K562 (cell line): ENCODE measurements around the gene CD2. TPM values are rescaled to one million over a fixed set of nuclear protein-coding genes. Genes with fewer than 3 reads are reported as not detected.

Source experiments
- ARID4B ChIP-seq: sonication (generic); formaldehyde crosslinking; IDR thresholded peaks from 2 replicates; pipeline ENCODE4 v1.8.0; 2022; ENCODE audit warnings: mild to moderate bottlenecking, missing genetic modification reagents
- BRD9 ChIP-seq: fragments of 450-650 bp; IDR thresholded peaks from 2 replicates; pipeline ENCODE4 v1.6.1; 2018; ENCODE audit warnings: low read depth; ENCODE audit not compliant: partially characterized antibody
- CREB1 ChIP-seq, 2 experiments: sonication (generic) in 1 of 2; formaldehyde crosslinking in 1 of 2; IDR thresholded peaks; 2 replicates each; pipeline versions ENCODE4 v1.6.1 to v1.8.0; 2012 to 2022; ENCODE audit warnings: inconsistent platforms in 1 of 2, mild to moderate bottlenecking in 1 of 2, missing genetic modification reagents in 1 of 2, moderate library complexity in 1 of 2
- KLF16 ChIP-seq: IDR thresholded peaks from 2 replicates; pipeline ENCODE4 v1.6.1; 2016; ENCODE audit warnings: antibody characterized with exemption
- NR2C2 ChIP-seq, 2 experiments: fragments of 200-800 bp in 1 of 2; sonication (Bioruptor generic) in 1 of 2; sonication (generic) in 1 of 2; formaldehyde crosslinking in 1 of 2; IDR thresholded peaks; 2 replicates each; pipeline versions ENCODE4 v1.6.1 to v1.8.0; 2016 to 2022; ENCODE audit warnings: mild to moderate bottlenecking in 1 of 2, missing compliant biosample characterization in 1 of 2, missing genetic modification characterization in 1 of 2, missing genetic modification reagents in 1 of 2
- RCOR1 ChIP-seq, 2 experiments: IDR thresholded peaks; 2 replicates each; pipeline ENCODE4 v1.6.1; 2012; ENCODE audit warnings: low read depth in 2 of 2, low read length in 2 of 2, borderline replicate concordance in 1 of 2, improper control_type of control experiment in 1 of 2
- SETDB1 ChIP-seq: IDR thresholded peaks from one replicate; pipeline ENCODE4 v1.6.1; 2012; ENCODE audit warnings: low read length, control low read depth, inconsistent platforms
- polyA plus RNA-seq, 8 experiments: library from polyadenylated mRNA; depleted of rRNA in 4 of 8; stranded (reverse) in 5 of 8; unstranded in 3 of 8; fragments of >200 nt; fragmentation: Nextera tagmentation in 2 of 8; fragmentation: Illumina TruSeq in 1 of 8; extraction: Ambion mirVana in 2 of 8; extraction: Trizol in 1 of 8; gene quantifications; 2 replicates each; pipeline versions ENCODE4 v1.2.1 to v1.2.3, GENCODE V29; 2011 to 2014; ENCODE audit warnings: inconsistent platforms in 1 of 8, missing spikeins in 1 of 8
- total RNA-seq, 7 experiments: library from RNA; depleted of rRNA in 6 of 7; stranded (reverse); fragments of >200 nt in 6 of 7; fragmentation: Illumina TruSeq in 2 of 7; extraction: Trizol in 2 of 7; gene quantifications; 2 replicates each; pipeline versions ENCODE4 v1.2.1 to v1.2.3, GENCODE V29; 2011 to 2021; ENCODE audit warnings: low replicate concordance in 1 of 7
- TF ChIP-seq, protein P1 (sequence below): fragments of 450-650 bp; IDR thresholded peaks from 2 replicates; pipeline ENCODE4 v1.6.1; 2016; ENCODE audit warnings: mild to moderate bottlenecking, moderate library complexity
- TF ChIP-seq, protein P2 (sequence below): fragments of 450-650 bp; conservative IDR thresholded peaks from 2 replicates; pipeline ENCODE4 v1.6.1; 2016; ENCODE audit warnings: missing genetic modification characterization, low read depth, mild to moderate bottlenecking, control low read depth, missing compliant biosample characterization

Gene CD2
- total and polyA plus RNA-seq, 9 of the 15 experiments (the other 6 are each of a cell fraction or from before 2014, with no cell fraction given) = 0.07 to 0.16 TPM; not detected in 7

DNA sequence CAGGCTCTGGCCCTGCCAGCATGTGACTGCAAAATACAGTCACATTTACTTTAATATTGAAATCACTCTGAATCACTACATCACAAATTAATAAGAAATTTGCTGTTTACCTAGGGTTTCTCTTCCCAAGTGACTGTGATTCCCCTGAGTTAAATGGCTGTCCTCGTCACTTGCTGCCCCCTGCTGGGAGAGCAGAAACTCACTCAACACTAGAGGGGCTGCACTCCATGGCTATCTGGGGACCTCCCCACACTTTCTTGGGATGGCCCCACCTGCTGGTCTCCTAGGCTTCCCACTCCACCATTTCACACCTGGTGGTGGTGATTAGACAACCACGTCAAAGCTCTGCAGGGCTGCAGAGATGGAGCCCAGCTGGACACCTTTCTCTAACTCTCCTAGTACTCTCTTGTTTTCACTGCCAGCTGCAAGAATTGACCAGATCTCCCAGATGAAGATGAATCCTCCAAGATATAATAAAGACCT is 63.4 kb downstream of the CD2 start (continued):
- TF ChIP-seq, protein P1, sequence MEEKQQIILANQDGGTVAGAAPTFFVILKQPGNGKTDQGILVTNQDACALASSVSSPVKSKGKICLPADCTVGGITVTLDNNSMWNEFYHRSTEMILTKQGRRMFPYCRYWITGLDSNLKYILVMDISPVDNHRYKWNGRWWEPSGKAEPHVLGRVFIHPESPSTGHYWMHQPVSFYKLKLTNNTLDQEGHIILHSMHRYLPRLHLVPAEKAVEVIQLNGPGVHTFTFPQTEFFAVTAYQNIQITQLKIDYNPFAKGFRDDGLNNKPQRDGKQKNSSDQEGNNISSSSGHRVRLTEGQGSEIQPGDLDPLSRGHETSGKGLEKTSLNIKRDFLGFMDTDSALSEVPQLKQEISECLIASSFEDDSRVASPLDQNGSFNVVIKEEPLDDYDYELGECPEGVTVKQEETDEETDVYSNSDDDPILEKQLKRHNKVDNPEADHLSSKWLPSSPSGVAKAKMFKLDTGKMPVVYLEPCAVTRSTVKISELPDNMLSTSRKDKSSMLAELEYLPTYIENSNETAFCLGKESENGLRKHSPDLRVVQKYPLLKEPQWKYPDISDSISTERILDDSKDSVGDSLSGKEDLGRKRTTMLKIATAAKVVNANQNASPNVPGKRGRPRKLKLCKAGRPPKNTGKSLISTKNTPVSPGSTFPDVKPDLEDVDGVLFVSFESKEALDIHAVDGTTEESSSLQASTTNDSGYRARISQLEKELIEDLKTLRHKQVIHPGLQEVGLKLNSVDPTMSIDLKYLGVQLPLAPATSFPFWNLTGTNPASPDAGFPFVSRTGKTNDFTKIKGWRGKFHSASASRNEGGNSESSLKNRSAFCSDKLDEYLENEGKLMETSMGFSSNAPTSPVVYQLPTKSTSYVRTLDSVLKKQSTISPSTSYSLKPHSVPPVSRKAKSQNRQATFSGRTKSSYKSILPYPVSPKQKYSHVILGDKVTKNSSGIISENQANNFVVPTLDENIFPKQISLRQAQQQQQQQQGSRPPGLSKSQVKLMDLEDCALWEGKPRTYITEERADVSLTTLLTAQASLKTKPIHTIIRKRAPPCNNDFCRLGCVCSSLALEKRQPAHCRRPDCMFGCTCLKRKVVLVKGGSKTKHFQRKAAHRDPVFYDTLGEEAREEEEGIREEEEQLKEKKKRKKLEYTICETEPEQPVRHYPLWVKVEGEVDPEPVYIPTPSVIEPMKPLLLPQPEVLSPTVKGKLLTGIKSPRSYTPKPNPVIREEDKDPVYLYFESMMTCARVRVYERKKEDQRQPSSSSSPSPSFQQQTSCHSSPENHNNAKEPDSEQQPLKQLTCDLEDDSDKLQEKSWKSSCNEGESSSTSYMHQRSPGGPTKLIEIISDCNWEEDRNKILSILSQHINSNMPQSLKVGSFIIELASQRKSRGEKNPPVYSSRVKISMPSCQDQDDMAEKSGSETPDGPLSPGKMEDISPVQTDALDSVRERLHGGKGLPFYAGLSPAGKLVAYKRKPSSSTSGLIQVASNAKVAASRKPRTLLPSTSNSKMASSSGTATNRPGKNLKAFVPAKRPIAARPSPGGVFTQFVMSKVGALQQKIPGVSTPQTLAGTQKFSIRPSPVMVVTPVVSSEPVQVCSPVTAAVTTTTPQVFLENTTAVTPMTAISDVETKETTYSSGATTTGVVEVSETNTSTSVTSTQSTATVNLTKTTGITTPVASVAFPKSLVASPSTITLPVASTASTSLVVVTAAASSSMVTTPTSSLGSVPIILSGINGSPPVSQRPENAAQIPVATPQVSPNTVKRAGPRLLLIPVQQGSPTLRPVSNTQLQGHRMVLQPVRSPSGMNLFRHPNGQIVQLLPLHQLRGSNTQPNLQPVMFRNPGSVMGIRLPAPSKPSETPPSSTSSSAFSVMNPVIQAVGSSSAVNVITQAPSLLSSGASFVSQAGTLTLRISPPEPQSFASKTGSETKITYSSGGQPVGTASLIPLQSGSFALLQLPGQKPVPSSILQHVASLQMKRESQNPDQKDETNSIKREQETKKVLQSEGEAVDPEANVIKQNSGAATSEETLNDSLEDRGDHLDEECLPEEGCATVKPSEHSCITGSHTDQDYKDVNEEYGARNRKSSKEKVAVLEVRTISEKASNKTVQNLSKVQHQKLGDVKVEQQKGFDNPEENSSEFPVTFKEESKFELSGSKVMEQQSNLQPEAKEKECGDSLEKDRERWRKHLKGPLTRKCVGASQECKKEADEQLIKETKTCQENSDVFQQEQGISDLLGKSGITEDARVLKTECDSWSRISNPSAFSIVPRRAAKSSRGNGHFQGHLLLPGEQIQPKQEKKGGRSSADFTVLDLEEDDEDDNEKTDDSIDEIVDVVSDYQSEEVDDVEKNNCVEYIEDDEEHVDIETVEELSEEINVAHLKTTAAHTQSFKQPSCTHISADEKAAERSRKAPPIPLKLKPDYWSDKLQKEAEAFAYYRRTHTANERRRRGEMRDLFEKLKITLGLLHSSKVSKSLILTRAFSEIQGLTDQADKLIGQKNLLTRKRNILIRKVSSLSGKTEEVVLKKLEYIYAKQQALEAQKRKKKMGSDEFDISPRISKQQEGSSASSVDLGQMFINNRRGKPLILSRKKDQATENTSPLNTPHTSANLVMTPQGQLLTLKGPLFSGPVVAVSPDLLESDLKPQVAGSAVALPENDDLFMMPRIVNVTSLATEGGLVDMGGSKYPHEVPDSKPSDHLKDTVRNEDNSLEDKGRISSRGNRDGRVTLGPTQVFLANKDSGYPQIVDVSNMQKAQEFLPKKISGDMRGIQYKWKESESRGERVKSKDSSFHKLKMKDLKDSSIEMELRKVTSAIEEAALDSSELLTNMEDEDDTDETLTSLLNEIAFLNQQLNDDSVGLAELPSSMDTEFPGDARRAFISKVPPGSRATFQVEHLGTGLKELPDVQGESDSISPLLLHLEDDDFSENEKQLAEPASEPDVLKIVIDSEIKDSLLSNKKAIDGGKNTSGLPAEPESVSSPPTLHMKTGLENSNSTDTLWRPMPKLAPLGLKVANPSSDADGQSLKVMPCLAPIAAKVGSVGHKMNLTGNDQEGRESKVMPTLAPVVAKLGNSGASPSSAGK = no peak
- TF ChIP-seq KLF16 (no peak), SETDB1 (no peak), CREB1 (IDR thresholded peaks at IDR 0.05) (no peak), CREB1 (CRISPR knock-in tag; IDR thresholded peaks at IDR 0.05) (no peak), BRD9 (no peak), NR2C2 (CRISPR knock-in tag; IDR thresholded peaks at IDR 0.05) (no peak), NR2C2 (tag; IDR thresholded peaks at IDR 0.05) (no peak), ARID4B (no peak), RCOR1 (IDR thresholded peaks at IDR 0.05; ENCODE audit: borderline replicate concordance in 1 of 2, low read depth in 2 of 2, low read length in 2 of 2) (peak in 1 of 2 experiments; percentile 37; a peak in 1 of 4 replicates)
- TF ChIP-seq, protein P2, sequence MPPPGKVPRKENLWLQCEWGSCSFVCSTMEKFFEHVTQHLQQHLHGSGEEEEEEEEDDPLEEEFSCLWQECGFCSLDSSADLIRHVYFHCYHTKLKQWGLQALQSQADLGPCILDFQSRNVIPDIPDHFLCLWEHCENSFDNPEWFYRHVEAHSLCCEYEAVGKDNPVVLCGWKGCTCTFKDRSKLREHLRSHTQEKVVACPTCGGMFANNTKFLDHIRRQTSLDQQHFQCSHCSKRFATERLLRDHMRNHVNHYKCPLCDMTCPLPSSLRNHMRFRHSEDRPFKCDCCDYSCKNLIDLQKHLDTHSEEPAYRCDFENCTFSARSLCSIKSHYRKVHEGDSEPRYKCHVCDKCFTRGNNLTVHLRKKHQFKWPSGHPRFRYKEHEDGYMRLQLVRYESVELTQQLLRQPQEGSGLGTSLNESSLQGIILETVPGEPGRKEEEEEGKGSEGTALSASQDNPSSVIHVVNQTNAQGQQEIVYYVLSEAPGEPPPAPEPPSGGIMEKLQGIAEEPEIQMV = no peak
